Duodenal mucosa (tissue), 2 donors: ENCODE measurements around the gene APEH.

Experiments used
- H3K27ac ChIP-seq: one replicate; pipeline ENCODE4 v1.7.0; 2013; ENCODE audit warnings: low read depth, low read length
- H3K27me3 ChIP-seq, 2 donors: one replicate each; pipeline ENCODE4 v1.7.0; 2013; ENCODE audit warnings: low read length in 2 of 2, control low read depth in 1 of 2; ENCODE audit not compliant: insufficient read depth in 2 of 2, control insufficient read depth in 1 of 2
- H3K36me3 ChIP-seq, 2 donors: one replicate each; pipeline ENCODE4 v1.7.0; 2013; ENCODE audit warnings: low read length in 2 of 2, control low read depth in 1 of 2; ENCODE audit not compliant: insufficient read depth in 2 of 2, control insufficient read depth in 1 of 2
- H3K4me1 ChIP-seq, 2 donors: one replicate each; pipeline ENCODE4 v1.7.0; 2013; ENCODE audit warnings: low read length in 2 of 2, control low read depth in 1 of 2; ENCODE audit not compliant: insufficient read depth in 2 of 2, control insufficient read depth in 1 of 2
- H3K4me3 ChIP-seq, 2 donors: one replicate each; pipeline ENCODE4 v1.7.0; 2013; ENCODE audit warnings: low read length in 2 of 2, low read depth in 1 of 2
- H3K9ac ChIP-seq, 2 donors: one replicate each; pipeline ENCODE4 v1.7.0; 2013; ENCODE audit warnings: low read length in 2 of 2, low read depth in 1 of 2
- H3K9me3 ChIP-seq, 2 donors: one replicate each; pipeline ENCODE4 v1.7.0; 2013; ENCODE audit warnings: low read length in 2 of 2, control low read depth in 1 of 2; ENCODE audit not compliant: control insufficient read depth in 1 of 2

APEH gene

GRCh38 chr3:49636883-49637609 lies 37.1 kb upstream of the APEH start:
- Histone ChIP-seq H3K27ac (no peak overlapping the region), H3K4me3 (no peak overlapping the region), H3K27me3 (no peaks in the 10 kb centered on the region), H3K4me1 (no peaks in the 10 kb centered on the region), H3K9ac (no peak overlapping the region), H3K9me3 (no peaks in the 10 kb centered on the region), H3K36me3 (no peaks in the 10 kb centered on the region)

GRCh38 chr3:49638445-49638844 lies 35.7 kb upstream of the APEH start:
- no peak overlapping the region for H3K27ac ChIP-seq
- H3K27me3 ChIP-seq: no peaks in the 10 kb centered on the region
- H3K4me3 ChIP-seq: no peak overlapping the region
- no peaks in the 10 kb centered on the region for H3K4me1 ChIP-seq
- no peaks in the 10 kb centered on the region for H3K9me3 ChIP-seq
- H3K9ac ChIP-seq: no peak overlapping the region
- H3K36me3 ChIP-seq: no peaks in the 10 kb centered on the region

GRCh38 chr3:49639551-49639950 lies 34.6 kb upstream of the APEH start:
- no peaks in the 10 kb centered on the region for H3K9me3 ChIP-seq
- no peak overlapping the region for H3K27ac ChIP-seq
- H3K4me1 ChIP-seq: no peaks in the 10 kb centered on the region
- H3K36me3 ChIP-seq: no peaks in the 10 kb centered on the region
- H3K27me3 ChIP-seq: no peaks in the 10 kb centered on the region
- no peak overlapping the region for H3K9ac ChIP-seq
- no peak overlapping the region for H3K4me3 ChIP-seq

DNA sequence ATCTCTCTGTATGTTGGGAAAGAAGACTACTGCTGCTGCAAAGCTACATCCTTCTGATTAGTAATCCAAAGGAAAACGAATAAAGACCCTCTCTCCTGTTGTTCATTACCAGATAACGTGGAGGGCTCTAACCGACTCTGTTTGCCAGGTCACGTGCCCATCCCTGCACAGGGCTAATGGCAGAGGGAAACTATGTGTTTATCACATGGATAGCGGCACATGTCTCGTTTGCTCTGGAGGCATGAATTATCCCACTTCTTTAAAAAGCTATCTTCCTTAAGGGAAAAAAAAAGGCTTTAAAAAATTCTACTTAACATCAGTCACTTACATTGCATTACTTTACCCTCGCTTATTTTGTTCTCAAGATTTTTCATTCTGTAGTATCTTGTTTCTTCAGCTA lies 32.9 kb upstream of the APEH start:
- H3K9me3 ChIP-seq: no peaks in the 10 kb centered on the region
- H3K4me1 ChIP-seq: no peaks in the 10 kb centered on the region
- H3K27me3 ChIP-seq: no peaks in the 10 kb centered on the region
- no peaks in the 10 kb centered on the region for H3K36me3 ChIP-seq
- no peak overlapping the region for H3K9ac ChIP-seq
- no peak overlapping the region for H3K27ac ChIP-seq
- H3K4me3 ChIP-seq: no peak overlapping the region

GRCh38 chr3:49641921-49642707 lies 32.0 kb upstream of the APEH start:
- Histone ChIP-seq H3K9ac (no peak overlapping the region), H3K4me1 (no peaks in the 10 kb centered on the region), H3K36me3 (no peaks in the 10 kb centered on the region), H3K27ac (no peak overlapping the region), H3K9me3 (no peaks in the 10 kb centered on the region), H3K27me3 (no peaks in the 10 kb centered on the region), H3K4me3 (no peak overlapping the region)

DNA sequence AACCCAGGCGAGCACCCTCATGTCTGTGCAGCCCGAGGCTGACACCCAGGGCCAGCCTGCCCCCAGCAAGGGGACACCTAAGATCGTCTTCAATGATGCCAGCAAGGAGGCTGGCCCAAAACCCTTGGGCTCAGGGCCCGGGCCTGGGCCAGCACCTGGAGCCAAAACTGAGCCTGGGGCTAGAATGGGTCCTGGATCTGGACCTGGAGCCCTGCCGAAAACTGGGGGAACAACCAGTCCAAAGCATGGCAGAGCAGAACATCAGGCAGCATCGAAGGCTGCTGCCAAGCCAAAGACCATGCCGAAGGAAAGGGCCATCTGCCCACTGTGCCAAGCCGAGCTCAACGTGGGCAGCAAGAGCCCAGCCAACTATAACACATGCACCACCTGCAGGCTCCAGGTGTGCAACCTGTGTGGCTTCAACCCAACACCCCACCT lies 31.4 kb upstream of the APEH start:
- H3K4me1 ChIP-seq: no peaks in the 10 kb centered on the region
- H3K4me3 ChIP-seq: no peak overlapping the region
- H3K9me3 ChIP-seq: no peaks in the 10 kb centered on the region
- no peak overlapping the region for H3K9ac ChIP-seq
- no peak overlapping the region for H3K27ac ChIP-seq
- no peaks in the 10 kb centered on the region for H3K36me3 ChIP-seq
- H3K27me3 ChIP-seq: no peaks in the 10 kb centered on the region

- Histone ChIP-seq H3K27ac (no peak overlapping the region), H3K36me3 (no peaks in the 10 kb centered on the region), H3K9me3 (no peaks in the 10 kb centered on the region), H3K9ac (no peak overlapping the region), H3K4me1 (no peaks in the 10 kb centered on the region), H3K27me3 (no peaks in the 10 kb centered on the region), H3K4me3 (no peak overlapping the region)
Measured at GRCh38 chr3:49644684-49645083, 29.5 kb upstream of the APEH start.

GRCh38 chr3:49646236-49646635 lies 27.9 kb upstream of the APEH start:
- no peaks in the 10 kb centered on the region for H3K27me3 ChIP-seq
- no peaks in the 10 kb centered on the region for H3K4me1 ChIP-seq
- H3K27ac ChIP-seq: no peak overlapping the region
- H3K9ac ChIP-seq: no peak overlapping the region
- H3K36me3 ChIP-seq: no peaks in the 10 kb centered on the region
- H3K4me3 ChIP-seq: no peak overlapping the region
- no peaks in the 10 kb centered on the region for H3K9me3 ChIP-seq

DNA sequence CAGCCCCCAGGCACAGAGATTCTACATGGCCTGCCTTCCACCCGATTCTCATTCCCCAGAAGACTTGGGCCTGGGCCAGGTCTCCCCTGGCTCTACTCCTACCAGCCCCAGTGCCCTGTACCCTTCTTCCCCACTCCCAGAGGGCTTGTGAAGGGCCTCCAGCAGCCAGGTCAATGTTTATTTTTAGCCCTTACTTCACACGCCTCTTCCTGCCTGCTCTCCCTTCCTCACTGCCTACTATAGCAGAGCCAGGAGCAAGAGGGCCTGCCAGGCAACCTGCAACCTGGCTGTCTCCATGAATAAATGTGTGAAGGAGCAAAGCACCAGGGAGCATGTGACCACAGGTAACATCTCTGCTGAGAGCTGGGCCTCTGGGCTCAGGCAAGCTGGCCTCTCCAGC lies 26.4 kb upstream of the APEH start:
- H3K4me1 ChIP-seq: no peaks in the 10 kb centered on the region
- H3K36me3 ChIP-seq: no peaks in the 10 kb centered on the region
- H3K27me3 ChIP-seq: no peaks in the 10 kb centered on the region
- no peaks in the 10 kb centered on the region for H3K9me3 ChIP-seq
- H3K4me3 ChIP-seq: no peak overlapping the region
- no peak overlapping the region for H3K9ac ChIP-seq
- H3K27ac ChIP-seq: no peak overlapping the region

DNA sequence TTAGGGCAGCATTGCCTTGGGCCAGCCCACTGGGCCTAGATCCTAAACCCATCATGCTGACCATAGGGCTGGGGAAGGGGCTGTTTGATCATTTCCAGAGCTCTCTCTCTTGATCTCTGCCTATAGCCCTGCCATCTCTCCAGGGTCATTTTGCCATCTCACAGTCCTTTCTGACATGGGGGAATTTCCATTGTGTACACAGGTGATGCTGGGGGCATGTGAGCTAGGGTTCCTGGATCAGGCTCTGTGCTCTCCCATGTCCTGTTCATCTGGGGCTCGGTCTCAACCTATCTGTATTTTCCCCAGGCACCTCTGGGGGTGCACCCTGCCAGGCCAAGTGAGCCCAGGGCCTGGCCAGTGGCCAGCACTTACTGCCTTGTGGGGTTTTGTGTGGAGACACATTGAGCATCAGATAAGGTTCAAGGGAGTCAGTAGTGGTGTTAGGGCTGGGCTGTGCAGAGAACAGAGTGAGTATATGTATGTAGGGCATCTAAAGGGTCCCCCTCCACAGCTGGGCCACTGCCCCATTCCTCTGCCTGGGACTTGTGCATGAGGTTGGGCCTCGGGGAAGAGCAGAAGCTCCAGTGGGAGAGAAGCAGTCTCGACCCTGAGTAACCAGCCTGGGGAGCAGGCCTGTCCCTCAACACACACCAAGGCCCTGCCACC lies 25.7 kb upstream of the APEH start:
- no peaks in the 10 kb centered on the region for H3K36me3 ChIP-seq
- H3K9me3 ChIP-seq: no peaks in the 10 kb centered on the region
- no peak overlapping the region for H3K4me3 ChIP-seq
- no peak overlapping the region for H3K9ac ChIP-seq
- no peaks in the 10 kb centered on the region for H3K27me3 ChIP-seq
- no peak overlapping the region for H3K27ac ChIP-seq
- H3K4me1 ChIP-seq: no peaks in the 10 kb centered on the region
